Activated CD4-positive, alpha-beta T cell treated with anti-CD3 and anti-CD28 coated beads for 48 hours (primary cell): Measurements from ENCODE around the gene CCNL2.

Experiments
- DNase-seq: peaks from one replicate; pipeline ENCODE4 v3.0.0-alpha.2; 2020

The CCNL2 gene

DNA sequence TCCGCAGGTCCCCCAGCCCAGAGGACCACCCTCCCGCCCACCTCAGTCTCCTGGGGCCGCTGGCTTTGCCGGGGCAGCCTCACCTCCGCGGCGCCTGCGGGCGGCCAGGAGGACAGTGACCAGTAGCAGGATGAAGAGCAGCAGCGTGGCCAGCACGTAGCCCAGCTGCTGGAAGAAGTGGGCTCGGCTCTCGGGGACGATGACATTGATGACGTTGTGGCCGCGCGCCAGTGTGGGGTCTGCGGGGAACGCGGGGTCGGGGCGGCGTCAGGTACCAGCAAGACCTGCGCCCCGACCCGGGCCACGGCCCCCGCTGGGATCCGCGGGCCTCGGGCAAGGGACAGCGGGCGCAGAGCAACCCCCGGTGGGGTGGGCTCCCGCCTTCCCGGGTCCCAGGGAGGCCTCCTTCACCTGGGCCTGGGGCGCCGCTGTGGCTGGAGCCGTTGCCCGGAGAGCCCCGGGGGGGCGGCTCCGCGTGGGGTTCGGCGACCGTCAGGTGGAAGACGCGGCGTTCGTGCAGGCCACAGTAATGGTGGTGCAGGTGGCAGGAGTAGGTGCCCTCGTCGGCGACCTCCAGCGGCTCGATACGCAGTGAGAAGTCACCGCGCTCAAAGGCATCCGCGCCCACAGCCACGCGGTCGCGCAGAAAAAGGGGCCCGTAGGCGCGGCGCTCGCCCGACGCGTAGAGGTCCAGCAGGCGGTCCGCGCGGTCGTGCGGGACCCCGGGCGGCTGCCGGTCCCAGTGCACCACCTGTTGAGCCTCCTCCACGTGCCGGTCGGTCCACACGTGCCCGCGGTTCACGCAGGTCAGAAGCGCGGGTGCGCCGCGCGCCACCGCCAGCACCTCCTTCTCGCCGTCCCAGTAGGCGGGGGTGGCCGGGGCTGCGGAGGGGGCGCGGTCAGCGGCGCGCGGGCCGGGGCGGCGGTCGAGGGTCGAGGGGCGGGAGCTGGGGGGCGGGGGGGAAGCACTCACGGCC lies 44.6 kb downstream of the CCNL2 start:
- DNase-seq: no peak

DNA sequence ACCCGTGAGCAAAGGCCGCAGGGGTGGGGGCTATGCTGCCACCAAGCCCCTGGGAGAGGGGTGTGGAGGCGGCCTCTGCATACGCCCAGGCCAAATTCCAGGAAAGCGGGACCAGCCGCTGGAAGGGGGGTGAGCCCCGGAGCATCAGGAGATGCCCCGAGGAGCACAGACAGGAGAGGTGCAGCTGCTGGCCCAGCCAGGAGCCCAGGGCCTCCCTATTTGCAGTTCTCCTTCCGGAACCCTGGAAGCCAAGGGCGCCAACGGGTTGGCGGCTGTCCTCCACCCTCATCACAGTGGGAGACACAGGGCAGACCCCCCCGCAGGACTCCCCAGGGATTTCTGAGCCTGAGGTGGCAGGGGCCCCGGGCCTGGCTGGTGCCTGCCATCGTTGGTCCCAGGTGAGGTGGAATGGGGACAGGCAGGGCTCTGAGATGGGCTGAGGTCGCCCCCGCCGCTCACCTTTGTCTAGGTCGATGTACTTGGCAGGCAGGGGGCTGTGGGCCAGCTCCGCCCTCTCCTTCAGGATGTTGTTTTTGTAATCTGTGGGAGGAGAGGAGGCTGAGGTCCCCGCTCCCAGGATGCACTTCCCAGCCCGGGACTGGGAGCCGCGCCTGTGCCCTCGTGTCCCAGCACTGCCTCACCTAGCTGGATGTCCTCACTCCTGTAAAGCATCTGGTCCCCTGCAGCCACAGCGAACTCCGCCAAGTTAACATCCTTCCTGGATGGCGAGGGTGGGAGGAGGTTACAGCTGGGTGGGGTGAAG lies 45.6 kb downstream of the CCNL2 start:
- no peak for DNase-seq

DNA sequence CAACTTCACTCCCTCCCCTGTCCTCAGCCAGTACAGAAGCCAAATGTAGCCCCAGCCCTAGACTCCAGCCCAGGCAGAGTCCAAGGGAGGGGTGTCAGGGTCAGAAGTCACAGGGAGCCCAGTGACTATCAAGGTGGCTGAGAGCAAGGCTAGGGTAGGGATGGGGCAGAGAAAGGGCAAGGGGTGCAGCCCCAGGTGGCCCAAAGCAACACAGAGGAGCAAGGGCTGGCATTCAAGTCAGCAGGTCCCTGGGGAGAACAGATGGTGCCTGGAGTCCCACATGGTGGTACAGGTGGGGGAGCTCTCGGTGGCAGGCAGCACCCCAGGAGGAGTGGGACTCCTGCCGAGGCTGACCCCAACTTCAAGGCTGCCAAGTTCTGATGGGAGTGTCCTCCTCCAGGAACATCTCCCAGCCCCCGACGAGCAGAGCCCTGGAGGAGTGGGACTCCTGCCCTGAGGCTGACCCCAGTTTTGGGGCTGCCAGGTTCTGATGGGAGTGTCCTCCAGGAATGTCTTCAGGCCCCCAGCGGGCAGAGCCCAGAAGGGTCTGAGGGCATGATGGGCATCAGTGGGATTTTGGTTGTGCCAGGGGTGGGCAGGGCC lies 46.2 kb downstream of the CCNL2 start:
- no peak for DNase-seq

DNA sequence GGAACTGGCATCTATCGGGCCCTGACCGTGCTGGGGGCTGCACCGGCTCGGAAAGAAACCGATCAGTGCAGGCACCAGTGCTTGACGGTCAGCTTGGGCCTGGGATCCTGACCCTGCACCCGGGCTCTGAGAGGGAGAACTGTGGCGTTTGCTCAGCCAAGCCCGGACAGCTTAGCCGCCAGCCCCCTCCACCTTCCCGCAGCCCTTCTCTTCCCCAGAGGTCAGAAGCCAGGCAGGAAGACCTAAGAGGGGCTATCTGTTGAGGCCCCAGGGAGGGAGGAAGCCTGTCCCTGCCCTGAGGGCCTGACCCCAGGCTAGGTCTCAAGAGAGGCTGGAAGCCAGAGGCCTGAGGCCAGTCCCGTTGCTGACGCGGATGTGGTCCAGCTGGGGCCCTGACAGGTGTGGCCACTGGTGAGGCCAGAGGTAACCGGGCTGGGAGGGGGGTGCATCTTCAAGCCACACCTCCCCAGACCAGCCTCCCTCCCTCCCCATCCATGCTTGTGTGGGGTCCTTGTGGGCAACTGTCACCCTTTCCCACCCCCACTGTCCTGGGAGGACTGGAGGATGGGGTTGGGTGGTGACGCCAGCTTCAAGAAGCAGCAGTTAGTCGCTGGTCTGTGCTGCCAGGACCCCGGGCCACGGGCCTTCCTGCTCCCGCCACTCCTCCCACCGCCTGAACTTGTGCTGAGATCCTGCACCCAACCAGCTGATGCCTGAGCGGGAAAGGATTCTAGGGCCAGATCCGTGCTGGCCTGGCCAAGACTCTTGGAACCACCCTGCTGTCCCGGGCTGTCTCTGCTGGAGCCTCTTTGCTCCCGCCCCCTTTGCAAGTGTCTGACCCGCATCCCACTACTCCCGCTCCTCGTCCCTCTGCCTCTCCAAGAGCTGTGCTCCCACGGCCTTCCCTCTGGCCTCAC lies 47.4 kb downstream of the CCNL2 start:
- DNase-seq: no peak

DNA sequence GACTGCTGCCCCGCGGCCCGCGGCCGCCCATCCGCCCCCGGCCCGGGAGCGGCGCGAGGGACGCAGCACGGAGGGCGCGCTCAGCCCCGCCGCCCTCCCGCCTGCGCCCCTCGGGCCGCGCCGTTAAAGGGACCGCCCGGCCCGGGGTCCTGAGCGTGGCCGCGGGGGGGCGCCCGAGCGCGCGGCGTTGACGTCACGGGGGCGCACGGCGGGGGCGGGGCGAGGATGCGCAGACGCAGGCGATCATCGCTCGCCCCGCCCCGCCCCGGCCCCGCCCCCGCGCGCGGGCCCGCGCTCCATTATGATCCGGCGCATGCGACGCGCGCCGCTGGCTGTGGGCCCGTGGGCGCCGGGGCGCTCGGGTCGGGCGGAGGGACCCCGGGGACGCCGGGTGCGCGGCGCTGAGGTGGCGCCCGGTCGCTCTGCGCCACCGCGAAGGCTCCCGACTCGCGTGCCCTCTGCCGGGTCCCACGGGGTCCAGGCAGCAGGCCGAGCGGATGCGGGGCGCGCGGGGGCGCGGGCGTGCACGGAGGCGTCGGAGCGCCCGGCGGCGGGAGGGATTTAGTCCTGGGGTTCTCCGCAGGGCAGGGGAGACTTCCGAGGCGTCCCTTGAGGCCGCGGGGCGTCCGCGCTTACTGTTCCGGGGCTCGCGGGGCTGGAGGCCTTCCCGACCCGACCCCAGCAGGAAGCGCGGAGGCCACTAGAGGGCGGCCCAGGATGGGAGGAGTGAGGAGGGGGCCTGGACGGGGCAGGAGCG lies 49.7 kb downstream of the CCNL2 start, which contains the start of gene DVL1:
TSS of gene DVL1 (minus strand) at position 163 of the 757 bp plus-strand sequence. CDS start 353 bp downstream, outside the sequence.
- DNase-seq: peak; percentile 71

DNA sequence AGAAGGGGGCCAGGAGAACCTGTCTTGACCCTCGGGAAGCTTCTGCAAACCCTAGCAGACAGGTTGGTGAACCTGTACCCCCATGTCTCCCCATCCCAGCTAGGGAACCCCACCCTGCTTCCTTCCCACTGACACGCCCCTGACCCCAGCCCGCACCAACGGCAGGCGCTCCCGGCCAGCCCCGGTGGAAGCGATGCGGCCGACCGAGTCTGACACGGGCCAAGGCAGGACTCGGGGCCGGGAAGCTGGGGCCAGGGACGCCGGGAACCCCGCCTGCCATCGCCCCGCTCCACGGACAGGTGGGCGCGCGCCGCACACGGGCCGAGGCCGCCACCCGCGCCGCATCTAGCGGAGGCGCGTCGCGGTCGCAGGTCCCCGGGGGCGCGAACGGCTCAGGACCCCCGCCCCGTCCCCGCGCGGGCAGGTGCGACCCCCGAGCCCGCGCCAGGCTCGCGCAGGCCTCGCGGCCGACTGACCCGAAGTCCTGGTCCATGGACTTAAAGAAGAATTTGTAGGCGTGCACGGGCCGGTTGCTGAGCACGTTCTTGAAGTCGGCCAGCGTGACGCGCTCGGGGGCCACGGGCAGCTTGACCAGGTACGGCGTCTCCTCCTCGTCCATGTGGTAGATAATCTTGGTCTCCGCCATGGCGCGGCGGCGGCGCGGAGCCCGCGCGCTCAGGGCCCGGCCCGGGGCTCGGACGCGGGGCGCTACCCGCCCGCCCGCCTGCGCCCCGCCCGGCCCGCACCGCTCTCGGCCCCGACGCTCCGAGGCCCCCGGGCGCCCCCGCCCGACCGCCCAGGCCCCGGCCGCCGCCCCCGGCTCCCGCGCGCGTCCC lies 50.5 kb downstream of the CCNL2 start:
- DNase-seq: no peak

DNA sequence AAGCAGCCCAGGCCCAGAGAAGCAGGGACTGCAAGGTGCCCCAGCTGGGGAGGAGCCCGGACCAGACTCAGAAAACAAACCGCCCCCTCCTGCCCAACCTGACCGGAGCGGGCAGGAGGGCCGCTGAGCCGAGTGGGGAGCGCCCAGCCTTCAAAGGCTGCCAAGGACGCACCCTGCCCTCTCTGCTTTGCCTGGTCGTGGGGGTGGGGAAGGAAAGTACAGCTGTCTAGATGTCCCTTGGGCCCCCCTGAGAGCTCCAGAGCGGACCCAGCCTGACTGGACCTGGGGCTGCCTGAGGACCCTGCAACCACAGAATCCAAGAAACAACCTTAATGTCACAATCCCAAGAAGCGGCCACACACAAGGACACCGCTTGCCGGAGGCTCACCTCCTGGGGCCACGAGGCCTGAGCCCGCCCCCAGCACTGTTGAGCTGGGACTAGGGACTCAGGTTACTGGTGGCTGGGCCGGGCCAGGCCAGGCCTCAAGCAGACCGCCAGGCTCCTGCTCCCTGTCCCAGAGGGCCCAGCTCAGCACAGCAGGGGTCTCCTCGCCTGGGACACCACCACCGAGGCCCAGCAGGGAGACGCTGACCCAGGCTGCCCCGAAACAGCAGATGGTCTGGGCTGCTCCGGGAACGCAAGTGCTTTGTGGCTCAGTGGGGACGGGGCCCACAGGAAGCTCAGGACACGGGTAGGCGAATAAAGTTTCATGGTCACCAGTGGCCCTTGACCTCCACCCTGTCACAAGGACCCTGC lies 51.3 kb downstream of the CCNL2 start:
- DNase-seq: no peak

DNA sequence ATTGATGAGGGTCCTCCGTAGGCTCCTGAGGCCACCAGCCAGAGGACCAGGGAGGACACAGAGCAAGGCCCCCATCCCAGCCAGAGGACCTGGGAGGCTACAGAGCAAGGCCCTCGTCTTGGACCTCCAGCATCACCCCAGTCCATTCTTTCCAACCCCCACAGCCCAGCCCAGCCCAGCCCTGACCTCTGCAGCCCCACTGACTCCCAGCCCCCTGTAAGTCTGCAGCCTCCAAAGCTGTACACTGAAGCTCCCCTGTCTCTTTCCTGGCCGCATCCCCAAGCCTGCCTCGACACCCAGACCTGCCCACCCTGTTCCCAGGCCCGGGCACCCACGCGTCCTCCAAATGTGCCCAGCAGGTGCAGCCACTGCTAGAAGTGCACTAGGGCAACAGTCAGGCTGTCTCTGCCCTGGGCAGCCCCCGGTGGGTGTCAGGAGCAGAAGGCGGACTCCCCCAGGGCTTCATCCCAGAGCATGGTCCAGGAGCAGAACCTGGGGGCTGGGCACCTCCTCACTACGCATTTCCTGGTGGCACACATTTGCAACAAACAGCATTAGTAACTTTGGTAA lies 52.0 kb downstream of the CCNL2 start:
- DNase-seq: no peak

DNA sequence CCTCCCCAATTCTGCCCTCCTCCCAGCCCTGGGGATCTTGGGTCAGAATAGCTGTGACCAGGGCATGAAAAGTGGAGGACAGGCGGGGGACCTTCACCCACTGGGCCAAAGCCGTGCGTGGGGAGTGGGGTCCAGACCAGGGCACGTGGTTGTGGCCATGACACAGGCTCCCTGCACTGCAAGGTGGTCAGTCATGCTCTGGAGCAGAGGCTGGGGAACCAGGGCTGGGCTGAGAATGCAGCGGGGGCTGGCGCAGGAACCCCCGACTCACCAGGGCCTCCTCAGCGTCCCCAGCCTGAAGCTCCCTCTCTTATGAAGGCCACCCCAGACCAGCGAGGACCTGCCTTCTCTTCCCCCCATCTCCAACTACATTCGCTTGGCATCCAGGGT lies 52.6 kb downstream of the CCNL2 start:
- no peak for DNase-seq

DNA sequence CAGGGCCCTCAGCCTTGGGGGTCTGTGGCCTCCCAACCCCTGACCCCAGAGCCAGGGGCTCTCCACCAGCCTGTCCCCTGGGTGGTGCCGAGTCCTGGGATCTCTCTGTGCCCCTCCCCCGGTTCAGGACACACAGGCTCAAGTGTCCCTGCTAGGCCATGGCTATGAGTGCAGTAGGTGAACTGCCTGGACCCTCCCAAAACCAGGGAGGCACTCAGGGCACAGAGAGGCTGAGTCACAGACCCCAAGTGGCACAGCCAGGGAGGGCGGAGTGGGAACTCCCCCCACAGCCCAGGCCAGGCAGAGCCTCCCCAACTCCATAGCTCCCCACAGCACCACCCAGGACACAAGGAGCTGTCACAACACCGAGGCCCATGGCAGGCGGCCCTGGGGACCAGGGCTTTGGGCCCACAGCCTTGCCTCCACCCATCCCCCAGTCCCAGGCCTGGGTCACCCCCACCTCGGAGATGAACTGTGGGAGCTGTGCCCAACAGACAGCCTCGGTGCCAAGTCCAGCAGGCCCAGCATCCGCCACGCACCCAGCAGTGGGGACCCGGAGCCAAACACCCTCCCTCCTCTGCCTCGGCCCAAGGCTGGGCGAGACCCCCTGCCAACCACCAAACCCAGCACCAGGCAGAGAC lies 53.2 kb downstream of the CCNL2 start:
- no peak for DNase-seq

DNA sequence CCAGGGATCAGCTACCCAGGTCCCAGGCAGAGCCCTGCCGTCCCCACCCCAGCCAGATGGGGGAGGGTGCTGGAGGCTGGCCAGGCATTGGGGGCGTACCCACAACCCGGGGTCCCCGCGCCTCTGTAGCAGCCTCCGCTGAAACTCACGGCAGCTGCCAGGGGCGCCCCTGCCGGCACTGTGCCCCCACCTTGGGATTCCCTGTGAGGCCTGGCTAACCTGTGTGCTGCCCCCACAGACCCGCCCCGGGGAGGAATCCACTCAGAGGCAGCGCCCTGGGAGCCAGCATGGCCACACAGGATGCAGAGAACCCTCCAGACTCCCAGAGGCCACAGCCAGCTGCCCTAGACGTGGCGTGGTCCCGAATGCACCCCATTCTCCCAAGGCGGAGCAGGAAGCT lies 53.8 kb downstream of the CCNL2 start:
- no peak for DNase-seq

DNA sequence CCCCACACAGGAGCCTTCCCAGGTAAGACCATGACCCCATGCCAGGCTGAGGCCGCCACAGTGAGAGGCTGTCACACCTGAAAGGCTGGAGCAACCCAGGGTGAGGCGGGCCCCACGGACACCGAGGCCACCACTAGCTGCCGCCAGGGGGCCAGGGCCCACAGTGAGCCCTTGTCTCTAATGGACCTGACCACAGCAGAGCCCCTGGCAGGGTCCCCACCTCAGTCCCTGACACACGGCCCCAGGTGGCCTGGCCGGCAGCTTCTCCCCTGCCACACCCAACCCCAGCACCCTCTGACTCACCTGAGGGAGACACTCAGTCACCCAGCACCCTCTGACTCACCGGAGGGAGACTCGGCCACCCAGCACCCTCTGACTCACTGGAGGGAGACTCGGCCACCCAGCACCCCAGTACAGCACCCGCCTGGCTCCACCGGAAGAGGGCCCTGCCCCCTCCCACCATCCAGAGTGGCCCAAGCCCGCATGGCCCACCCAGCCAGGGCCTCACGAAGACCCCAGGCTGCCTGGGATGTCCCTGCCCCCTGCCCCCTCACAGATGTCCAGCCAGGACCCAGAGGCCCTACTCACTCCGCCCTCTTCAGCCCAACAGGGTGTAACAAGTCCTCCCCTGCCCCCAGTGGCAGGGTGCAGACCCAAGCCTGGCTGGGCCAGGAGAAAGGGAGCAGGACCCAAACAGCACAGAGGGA lies 54.3 kb downstream of the CCNL2 start:
- peak; percentile 76 for DNase-seq

DNA sequence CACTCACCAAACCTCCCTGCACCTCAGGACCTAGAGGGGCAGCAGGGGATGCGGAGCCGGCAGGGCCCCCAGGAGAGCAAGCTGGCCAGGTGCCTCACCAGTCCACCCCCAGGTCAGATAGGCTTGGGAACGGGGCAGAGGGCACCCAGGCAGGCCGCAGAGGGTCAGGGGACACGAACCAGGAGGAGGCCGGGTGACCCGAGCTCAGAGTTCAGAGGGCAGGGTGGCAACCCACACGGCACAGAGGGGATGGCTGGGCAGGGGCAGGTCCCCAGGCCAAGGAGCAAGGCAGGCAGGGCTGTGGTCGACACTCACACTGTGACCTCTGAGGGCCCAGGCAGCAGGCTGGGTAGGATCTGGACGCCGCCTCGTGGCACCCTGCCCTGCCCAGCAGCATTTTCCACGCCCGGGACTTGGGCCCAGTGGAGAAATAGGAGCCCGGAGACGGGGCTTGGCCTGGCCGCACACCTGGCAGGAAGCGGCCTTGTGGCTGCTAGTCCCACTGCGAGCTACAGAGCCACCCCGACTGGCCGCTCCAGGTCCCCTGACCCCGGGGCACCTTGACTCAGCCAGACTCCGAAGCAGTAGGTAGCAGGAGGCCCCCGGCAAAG lies 55.2 kb downstream of the CCNL2 start:
- DNase-seq: no peak

DNA sequence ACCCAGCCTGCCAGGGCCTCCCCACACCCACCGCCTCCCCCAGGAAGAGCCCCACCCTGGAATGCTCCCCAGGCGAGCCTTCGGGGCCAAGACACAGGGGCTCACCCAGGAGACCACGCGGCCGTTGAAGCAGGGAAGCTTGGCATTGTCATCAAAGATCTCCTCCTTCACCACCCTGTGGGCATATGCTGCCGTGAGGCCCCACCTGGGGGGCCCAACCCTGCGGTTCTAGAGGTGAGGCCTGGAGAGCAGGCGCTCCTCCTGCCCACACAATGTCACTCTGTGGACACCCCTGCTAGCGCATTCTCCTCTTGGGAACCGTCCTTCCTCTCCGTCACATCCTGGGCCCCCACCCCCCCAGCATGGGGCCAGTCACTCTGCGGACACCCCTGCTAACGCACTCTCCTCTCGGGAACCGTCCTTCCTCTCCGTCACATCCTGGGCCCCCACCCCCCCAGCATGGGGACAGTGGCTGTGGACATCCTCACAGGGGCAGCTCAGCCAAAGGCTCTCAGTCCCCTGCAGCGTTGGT lies 56.5 kb downstream of the CCNL2 start:
- DNase-seq: no peak

DNA sequence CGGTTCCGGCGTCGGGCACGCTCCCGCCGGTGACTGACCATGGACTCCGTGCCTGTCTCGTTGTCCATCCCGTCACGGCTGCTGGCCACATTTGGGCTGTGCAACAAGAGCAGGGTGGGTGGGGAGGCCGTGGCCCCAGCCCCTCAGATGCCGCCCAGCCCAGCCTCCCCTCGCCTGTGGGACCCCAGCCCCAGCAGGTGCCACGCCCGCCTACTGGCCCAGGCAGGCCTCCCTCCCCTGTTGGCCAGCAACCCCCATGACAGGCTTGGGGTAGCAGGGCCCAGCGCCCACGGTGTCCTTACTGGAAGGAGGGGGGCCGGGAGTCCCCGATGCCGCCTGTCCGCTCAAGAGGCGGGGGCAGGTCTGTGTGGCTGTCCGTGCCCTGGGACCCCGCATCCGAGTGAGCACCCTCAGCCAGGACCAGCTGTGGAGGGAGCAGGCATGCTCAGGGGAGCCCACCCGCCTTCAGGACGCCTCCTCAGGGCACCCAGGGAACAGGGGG lies 57.0 kb downstream of the CCNL2 start:
- DNase-seq: no peak

DNA sequence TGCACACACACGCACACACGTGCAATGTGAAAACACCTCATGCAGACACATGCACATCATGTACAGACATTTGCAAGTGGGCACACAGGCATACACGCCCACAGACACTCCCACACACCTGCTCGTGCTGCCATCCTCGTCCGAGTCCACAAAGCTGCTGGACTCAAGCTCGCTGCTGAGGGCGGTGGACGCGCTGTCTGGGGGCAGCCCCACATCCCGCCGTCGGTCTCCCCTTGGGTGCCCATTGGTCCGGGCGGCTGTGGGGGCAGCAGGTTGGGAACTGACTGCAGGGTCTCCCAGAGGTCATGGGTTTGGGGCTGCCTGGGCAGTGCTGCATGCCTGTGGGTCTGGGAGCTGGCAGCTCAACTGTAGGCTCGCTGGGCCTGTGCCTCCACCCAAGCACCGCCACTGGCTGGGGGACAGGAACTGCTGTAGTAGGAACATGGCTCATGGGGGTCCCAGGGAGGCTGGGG lies 57.5 kb downstream of the CCNL2 start:
- no peak for DNase-seq
